OCI-LY7 (cell line): ENCODE results near the gene LRRN2.

Source experiments
- EZH2phosphoT487 ChIP-seq: fragments of 200-600 bp; sonication (generic); IDR thresholded peaks from 2 replicates; pipeline ENCODE4 v1.6.1; 2018; ENCODE audit warnings: low read depth, borderline replicate concordance, mild to moderate bottlenecking, mixed run types, antibody characterized with exemption, low read length, moderate library complexity, mixed read lengths
- TF ChIP-seq, protein P1 (sequence below): fragments of 200-600 bp; sonication (generic); conservative IDR thresholded peaks from 2 replicates; pipeline ENCODE4 v1.5.1; 2014; ENCODE audit warnings: mild to moderate bottlenecking, antibody characterized with exemption, low read length, moderate library complexity, mixed read lengths

DNA sequence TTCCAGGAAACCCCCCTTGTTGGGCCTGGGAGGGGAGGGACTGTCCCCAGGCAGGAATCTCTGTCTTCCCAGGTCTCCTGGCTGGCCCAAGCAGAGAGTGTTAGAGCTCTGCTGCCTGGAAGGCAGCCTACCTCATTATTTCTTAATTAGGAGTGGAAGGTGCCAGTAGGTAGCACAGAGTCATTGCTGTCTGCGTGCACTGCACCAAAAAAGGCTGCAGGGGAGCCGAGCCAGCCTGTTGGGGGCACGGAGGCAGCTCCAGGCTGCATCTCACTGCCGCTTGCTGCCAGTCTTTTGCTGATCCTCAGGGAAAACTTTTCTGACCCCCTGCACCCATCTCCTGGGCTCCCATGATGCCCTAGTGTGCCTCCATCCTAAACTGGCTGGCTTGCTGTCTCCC lies 58.1 kb downstream of the LRRN2 start:
- TF ChIP-seq, protein P1, sequence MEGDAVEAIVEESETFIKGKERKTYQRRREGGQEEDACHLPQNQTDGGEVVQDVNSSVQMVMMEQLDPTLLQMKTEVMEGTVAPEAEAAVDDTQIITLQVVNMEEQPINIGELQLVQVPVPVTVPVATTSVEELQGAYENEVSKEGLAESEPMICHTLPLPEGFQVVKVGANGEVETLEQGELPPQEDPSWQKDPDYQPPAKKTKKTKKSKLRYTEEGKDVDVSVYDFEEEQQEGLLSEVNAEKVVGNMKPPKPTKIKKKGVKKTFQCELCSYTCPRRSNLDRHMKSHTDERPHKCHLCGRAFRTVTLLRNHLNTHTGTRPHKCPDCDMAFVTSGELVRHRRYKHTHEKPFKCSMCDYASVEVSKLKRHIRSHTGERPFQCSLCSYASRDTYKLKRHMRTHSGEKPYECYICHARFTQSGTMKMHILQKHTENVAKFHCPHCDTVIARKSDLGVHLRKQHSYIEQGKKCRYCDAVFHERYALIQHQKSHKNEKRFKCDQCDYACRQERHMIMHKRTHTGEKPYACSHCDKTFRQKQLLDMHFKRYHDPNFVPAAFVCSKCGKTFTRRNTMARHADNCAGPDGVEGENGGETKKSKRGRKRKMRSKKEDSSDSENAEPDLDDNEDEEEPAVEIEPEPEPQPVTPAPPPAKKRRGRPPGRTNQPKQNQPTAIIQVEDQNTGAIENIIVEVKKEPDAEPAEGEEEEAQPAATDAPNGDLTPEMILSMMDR, result no peak
- no peak for TF ChIP-seq EZH2phosphoT487
